Heart left ventricle (tissue), 16 donors: ENCODE results near the gene ZNF57. TPM values are rescaled to one million over a fixed set of nuclear protein-coding genes. Genes with fewer than 3 reads are reported as not detected.
A peak's percentile ranks its signal among the peaks of the same experiment; 100 is the strongest.

Experiments used
- ATAC-seq, 4 donors: fragments of 200-7000 bp; cut with Tn5 transposase; one replicate each; pipeline ENCODE4 v1.9.1; 2020 to 2022; ENCODE audit warnings: moderate library complexity in 4 of 4, mild to moderate bottlenecking in 3 of 4, moderate number of reproducible peaks in 1 of 4
- DNase-seq, 5 donors: peaks; one replicate each; pipeline ENCODE4 v3.0.0-alpha.2; 2020
- H3K27ac ChIP-seq, 12 donors: fragments of 200-600 bp; sonication (generic) in 4 of 12; one replicate each; pipeline versions ENCODE4 v1.5.0 to v1.8.0; 2016 to 2022; ENCODE audit warnings: mild to moderate bottlenecking in 2 of 12
- H3K27me3 ChIP-seq, 9 donors: fragments of 200-600 bp; sonication (generic) in 2 of 9; one replicate each; pipeline versions ENCODE4 v1.5.1 to v1.8.0; 2016 to 2022; ENCODE audit warnings: mild to moderate bottlenecking in 3 of 9
- H3K36me3 ChIP-seq, 9 donors: fragments of 200-600 bp; sonication (generic) in 2 of 9; one replicate each; pipeline versions ENCODE4 v1.5.0 to v1.8.0; 2018 to 2022; ENCODE audit warnings: mild to moderate bottlenecking in 2 of 9
- H3K4me1 ChIP-seq, 12 donors: fragments of 200-600 bp; sonication (generic) in 4 of 12; one replicate each; pipeline versions ENCODE4 v1.5.0 to v1.8.0; 2016 to 2022; ENCODE audit warnings: mild to moderate bottlenecking in 3 of 12
- H3K4me3 ChIP-seq, 12 donors: fragments of 200-600 bp; sonication (generic) in 4 of 12; one replicate each; pipeline versions ENCODE4 v1.5.0 to v1.8.0; 2017 to 2022; ENCODE audit warnings: mild to moderate bottlenecking in 9 of 12, moderate library complexity in 4 of 12
- H3K9me3 ChIP-seq, 12 donors: fragments of 200-600 bp; sonication (generic) in 4 of 12; one replicate each; pipeline versions ENCODE4 v1.5.0 to v1.8.0; 2016 to 2022; ENCODE audit warnings: mild to moderate bottlenecking in 1 of 12
- POLR2A ChIP-seq, 2 donors: fragments of 450-650 bp; IDR thresholded peaks; one replicate each; pipeline ENCODE4 v1.6.1; 2017; ENCODE audit warnings: antibody characterized with exemption in 2 of 2, mild to moderate bottlenecking in 2 of 2, moderate library complexity in 2 of 2
- WGBS, 4 donors: extraction: QIAGEN DNeasy Blood & Tissue Kit in 2 of 4; methylation state at CpG; one replicate each; pipeline versions ENCODE4 v1.1.5 to v1.1.7; 2013 to 2018; 5-methylcytosine and 5-hydroxymethylcytosine counted together
- intact Hi-C, 10 donors: fragments of 100-400 bp; cut with DNase I; formaldehyde crosslinking; loops; one replicate each; pipeline versions ENCODE4 v1.11.1 to v1.14.2; 2022
- polyA plus RNA-seq, 2 donors: library from polyadenylated mRNA; stranded (reverse); fragments of 200-250 nt; gene quantifications; one replicate each; pipeline ENCODE4 v1.2.3, GENCODE V29; 2013
- total RNA-seq, 9 donors: library from RNA; depleted of rRNA in 2 of 9; stranded (reverse); fragments of >200 nt in 2 of 9; fragmentation: NEBNext Ultra II Directional in 3 of 9; extraction: Animal tissue kit (Norgen Biotek cat#: 25700) in 3 of 9; gene quantifications; one replicate each; pipeline versions ENCODE4 v1.1.0 to v1.2.4, GENCODE V29; 2016 to 2023
- TF ChIP-seq, protein P1 (sequence below), 12 donors: fragments of 200-600 bp; sonication (generic) in 4 of 12; IDR thresholded peaks; one replicate each; pipeline versions ENCODE4 v1.5.0 to v1.8.0; 2018 to 2022; ENCODE audit warnings: antibody characterized with exemption in 12 of 12, mild to moderate bottlenecking in 5 of 12
- donor health status: ischemic (EF 13 %, LVEDD 7.1; RV severe dilation, severe dysfunction).
- donor health status: healthy with polysubstance abuse.
- donor health status: DM: no; HTN: yes; CAD: no.
- donor health status: DM: no; HTN: no; CAD: no.
- donor health status: ischemic (EF 25% LVEDD 6.9; RV normal size, moderate dysfunction).
- donor health status: ischemic (EF 25% LVEDD 5.7; RV mildly dilated, moderate dysfunction).
- donor health status: healthy.
- donor health status: DM: yes; HTN: yes; CAD: no.
- donor health status: ischemic (EF 35%, LVEDD 5.7; RV mildly dilated, moderate dysfunction).
- donor health status: nonischemic (EF 11% LVEDD 7.7; RV severe dilation, severe dysfunction).
- donor health status: DM: yes; HTN: yes; CAD: no.
- donor health status: PGD.
- donor health status: ischemic (EF 29% LVEDD 5.4; RV normal size, mild dysfunction).
- donor health status: nonischemic (EF 23%, LVEDD 6.1; RV moderate dilation, normal function).

ZNF57 gene
- total and polyA plus RNA-seq, 11 donors, result 2.1 to 5.6 (median 3.3) TPM

DNA sequence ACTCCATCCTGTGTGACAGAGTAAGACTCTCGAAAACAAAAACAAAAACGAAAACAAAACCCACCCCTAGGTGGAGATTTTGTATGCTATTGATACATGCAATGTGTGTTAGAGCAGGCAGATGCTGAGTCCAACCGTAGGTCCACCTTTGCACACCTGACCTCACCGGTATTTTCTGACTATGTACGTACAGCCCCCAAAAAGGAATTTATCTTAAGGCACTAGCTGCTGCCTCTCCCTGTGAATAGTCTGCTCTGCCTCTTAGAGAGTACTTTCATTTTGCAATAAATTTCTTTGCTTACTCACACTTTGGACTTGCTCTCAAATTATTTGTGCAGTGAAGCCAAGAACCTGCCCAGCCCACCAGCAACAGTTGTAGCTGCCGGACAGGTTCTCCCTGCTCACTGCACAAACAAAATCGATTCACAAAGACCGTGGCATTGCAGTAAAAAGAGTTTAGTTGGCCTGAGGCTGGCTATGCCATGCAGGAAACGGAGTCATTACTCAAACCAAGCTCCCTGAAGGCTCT is 52.3 kb downstream of the ZNF57 start:
- no peak overlapping the region for H3K27ac ChIP-seq
- no peaks in the 10 kb centered on the region for H3K36me3 ChIP-seq
- ATAC-seq, result no peak
- no peak for DNase-seq
- TF ChIP-seq, protein P1, sequence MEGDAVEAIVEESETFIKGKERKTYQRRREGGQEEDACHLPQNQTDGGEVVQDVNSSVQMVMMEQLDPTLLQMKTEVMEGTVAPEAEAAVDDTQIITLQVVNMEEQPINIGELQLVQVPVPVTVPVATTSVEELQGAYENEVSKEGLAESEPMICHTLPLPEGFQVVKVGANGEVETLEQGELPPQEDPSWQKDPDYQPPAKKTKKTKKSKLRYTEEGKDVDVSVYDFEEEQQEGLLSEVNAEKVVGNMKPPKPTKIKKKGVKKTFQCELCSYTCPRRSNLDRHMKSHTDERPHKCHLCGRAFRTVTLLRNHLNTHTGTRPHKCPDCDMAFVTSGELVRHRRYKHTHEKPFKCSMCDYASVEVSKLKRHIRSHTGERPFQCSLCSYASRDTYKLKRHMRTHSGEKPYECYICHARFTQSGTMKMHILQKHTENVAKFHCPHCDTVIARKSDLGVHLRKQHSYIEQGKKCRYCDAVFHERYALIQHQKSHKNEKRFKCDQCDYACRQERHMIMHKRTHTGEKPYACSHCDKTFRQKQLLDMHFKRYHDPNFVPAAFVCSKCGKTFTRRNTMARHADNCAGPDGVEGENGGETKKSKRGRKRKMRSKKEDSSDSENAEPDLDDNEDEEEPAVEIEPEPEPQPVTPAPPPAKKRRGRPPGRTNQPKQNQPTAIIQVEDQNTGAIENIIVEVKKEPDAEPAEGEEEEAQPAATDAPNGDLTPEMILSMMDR (IDR thresholded peaks at IDR 0.05), result no peak
- no peak for TF ChIP-seq POLR2A (IDR thresholded peaks at IDR 0.05)
- no peak overlapping the region for H3K4me3 ChIP-seq
- H3K9me3 ChIP-seq, result no peaks in the 10 kb centered on the region
- no peaks in the 10 kb centered on the region for H3K27me3 ChIP-seq
- intact Hi-C loops, result loop anchor here in 7 of 10 donors (2.0 to 10.0 kb wide), 7 partner anchors 66 to 212 kb away; no protein-coding TSS in a partner anchor
- peaks cover 0 to 16% (median 12%) of the 10 kb centered on the region in 12 donors for H3K4me1 ChIP-seq
- WGBS, 4 donors, result 68 to 74% (median 70%) methylated on average over 8 to 9 of the region's 9 CpGs

GRCh38 chr19:2957160-2957559 is 56.4 kb downstream of the ZNF57 start:
- 93 to 95% (median 93%) methylated on average over 5 of the region's 5 CpGs for WGBS, 4 donors
- H3K4me3 ChIP-seq, result no peak overlapping the region
- H3K36me3 ChIP-seq, result no peaks in the 10 kb centered on the region
- no peaks in the 10 kb centered on the region for H3K27me3 ChIP-seq
- H3K4me1 ChIP-seq, result peaks cover 0 to 4% (median 0%) of the 10 kb centered on the region in 12 donors
- H3K9me3 ChIP-seq, result no peaks in the 10 kb centered on the region
- no peak for TF ChIP-seq POLR2A (IDR thresholded peaks at IDR 0.05)
- TF ChIP-seq, protein P1 (IDR thresholded peaks at IDR 0.05), result no peak
- no peak for DNase-seq
- intact Hi-C loops, result loop anchor here in 5 of 10 donors (5.0 to 10.0 kb wide), 6 partner anchors 105 to 208 kb away; partner anchors contain the start of gene TLE5 (in 1 of the 5)
- no peak overlapping the region for H3K27ac ChIP-seq
- ATAC-seq, result no peak

GRCh38 chr19:2960120-2960519 is 59.4 kb downstream of the ZNF57 start:
- Histone ChIP-seq H3K4me1 (peaks cover 0 to 7% (median 0%) of the 10 kb centered on the region in 12 donors), H3K36me3 (no peaks in the 10 kb centered on the region), H3K9me3 (no peaks in the 10 kb centered on the region), H3K4me3 (no peak overlapping the region), H3K27me3 (no peaks in the 10 kb centered on the region), H3K27ac (no peak overlapping the region)
- intact Hi-C loops, result loop anchor here in 5 of 10 donors (5.0 to 10.0 kb wide), 5 partner anchors 112 to 202 kb away; no protein-coding TSS in a partner anchor
- TF ChIP-seq POLR2A (IDR thresholded peaks at IDR 0.05), result no peak
- TF ChIP-seq, protein P1 (IDR thresholded peaks at IDR 0.05), result no peak
- no peak for DNase-seq
- ATAC-seq, result no peak
- WGBS, 4 donors, result 85 to 89% (median 88%) methylated on average over 12 of the region's 12 CpGs

DNA sequence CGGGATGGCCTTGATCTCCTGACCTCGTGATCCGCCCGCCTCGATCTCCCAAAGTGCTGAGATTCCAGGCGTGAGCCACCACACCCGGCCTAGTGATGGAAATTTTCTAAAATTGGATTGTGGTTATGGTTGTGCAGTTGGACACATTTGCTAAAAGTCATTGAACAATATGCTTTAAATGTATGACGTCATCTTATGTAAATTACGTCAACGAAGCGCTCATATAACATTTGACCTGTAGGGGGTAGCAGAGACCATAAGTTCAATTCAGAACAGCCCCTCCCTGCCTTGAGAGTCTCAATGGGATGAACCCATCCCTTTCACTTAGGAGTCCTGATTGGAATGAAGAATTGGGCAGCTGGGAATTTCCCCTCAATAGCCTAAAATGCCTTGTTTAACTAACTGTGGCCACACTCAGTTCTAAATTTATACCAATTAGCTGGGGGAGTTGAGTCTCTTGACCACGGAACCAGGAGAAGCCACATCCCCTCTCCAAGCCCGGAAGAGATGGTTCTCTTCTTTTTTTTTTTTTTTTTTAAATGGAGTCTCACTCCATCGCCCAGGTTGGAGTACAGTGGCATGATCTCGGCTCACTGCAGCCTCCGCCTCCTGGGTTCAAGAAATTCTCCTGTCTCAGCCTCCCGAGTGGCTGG is 61.4 kb downstream of the ZNF57 start:
- peak in 1 of 5 donors; percentile 45 for DNase-seq
- peak overlapping the region in 1 of 12 donors; percentile 15 for H3K27ac ChIP-seq
- H3K4me3 ChIP-seq, result peak overlapping the region in 2 of 12 donors; percentile 0 to 25
- no peak for TF ChIP-seq POLR2A (IDR thresholded peaks at IDR 0.05)
- TF ChIP-seq, protein P1 (IDR thresholded peaks at IDR 0.05), result peak; percentile 67 to 88 (median 79)
- no peaks in the 10 kb centered on the region for H3K9me3 ChIP-seq
- no peaks in the 10 kb centered on the region for H3K27me3 ChIP-seq
- peak; percentile 61 to 90 (median 78) for ATAC-seq
- intact Hi-C loops, result loop anchor here in 6 of 10 donors (1.0 to 10.0 kb wide), 11 partner anchors 110 to 203 kb away; no protein-coding TSS in a partner anchor
- 30 to 39% (median 37%) methylated on average over 17 of the region's 17 CpGs for WGBS, 4 donors
- peaks cover 0 to 7% (median 0%) of the 10 kb centered on the region in 12 donors for H3K4me1 ChIP-seq
- H3K36me3 ChIP-seq, result no peaks in the 10 kb centered on the region
